Measurements from ENCODE around the gene SORCS2. TPM values are rescaled to one million over a fixed set of nuclear protein-coding genes. Genes with fewer than 3 reads are reported as not detected.

Gene SORCS2
- total and polyA plus RNA-seq, 2 of the 13 experiments (the other 11 are each of a cell fraction or from before 2014, with no cell fraction given): 0.82 to 1.0 TPM

DNA sequence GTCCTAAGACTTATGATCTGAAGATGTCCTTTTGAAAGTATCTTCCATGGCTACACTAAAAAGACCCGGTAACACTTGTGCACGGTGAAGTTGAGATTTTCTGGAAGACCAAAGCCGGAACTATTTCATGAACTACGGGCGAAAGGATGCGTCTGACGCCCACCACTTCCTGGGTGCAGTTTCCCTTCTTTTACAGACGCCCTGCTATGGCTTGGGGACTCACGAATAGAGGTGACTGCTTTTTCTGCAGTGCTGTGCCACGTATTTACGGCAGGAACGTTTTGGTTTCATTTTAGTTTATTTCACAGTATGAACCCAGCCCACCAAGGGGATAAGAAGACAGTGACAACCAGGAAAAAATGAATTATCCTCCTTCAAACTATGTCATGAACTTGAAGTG, 566.9 kb downstream of the SORCS2 start:
- H3K27ac ChIP-seq (ENCODE audit: extremely low read length, insufficient read depth, low read length): no peak overlapping the region
- intact Hi-C loops (cut with micrococcal nuclease; ENCODE audit: unreplicated experiment): no loop called here

DNA sequence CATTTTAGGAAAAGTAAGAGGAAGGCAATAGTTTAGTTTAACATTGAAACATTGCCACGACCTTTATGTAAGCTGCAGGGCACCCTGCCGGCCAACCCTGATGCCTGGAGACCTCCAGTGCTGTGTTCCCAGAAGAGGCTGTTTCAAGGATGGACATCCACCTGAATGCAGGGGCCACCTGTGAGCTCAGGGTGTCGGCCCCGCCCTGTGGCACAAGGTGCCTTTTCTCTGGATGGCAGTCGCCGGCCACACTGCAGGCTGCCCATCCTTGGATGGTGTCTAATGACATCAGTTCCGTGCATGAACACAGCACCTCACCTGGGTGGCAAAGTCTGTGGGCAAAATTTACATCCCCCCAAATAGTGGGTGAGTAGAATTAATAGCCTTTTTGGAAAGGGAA, 567.3 kb downstream of the SORCS2 start:
- H3K4me2 ChIP-seq (ENCODE audit: low read depth, low read length): no peak overlapping the region
- in situ Hi-C loops (cut with HindIII; ENCODE audit: extremely low pct_ligation_motif_present, low pct_unique_long_range_greater_than_20kb): no loop called here
- no peaks in the 10 kb centered on the region for H3K79me2 ChIP-seq (ENCODE audit: insufficient read depth, low read length)
- no TSS peak for BruUV-seq (replicated peaks)
- H3K9me3 ChIP-seq (ENCODE audit: low read length): no peaks in the 10 kb centered on the region
- H3K4me3 ChIP-seq (replicated peaks in 1 of 3; ENCODE audit: insufficient read depth in 1 of 3, low read depth in 2 of 3, low read length in 3 of 3): no peak overlapping the region
- H3K27ac ChIP-seq (ENCODE audit: extremely low read length, insufficient read depth, low read length): no peak overlapping the region
- POLR2A ChIA-PET: no interaction called here
- intact Hi-C loops (cut with micrococcal nuclease; ENCODE audit: unreplicated experiment): no loop called here
- no peak for DNase-seq (ENCODE audit: low spot score)
- peaks cover 40% of the 10 kb centered on the region for H3K4me1 ChIP-seq (ENCODE audit: insufficient read depth, low read length)
- 100% methylated on average over 5 of the region's 7 CpGs for WGBS (ENCODE audit: low lambda C conversion rate)
- H2AFZ ChIP-seq (ENCODE audit: low read length): no peak overlapping the region
- FAIRE-seq: no peak
- H4K20me1 ChIP-seq (ENCODE audit: insufficient read depth, low read length): no peaks in the 10 kb centered on the region
- CTCF ChIA-PET (ENCODE audit: low intra/inter-chr PET ratio, low total read pairs): no interaction called here
- H3K27me3 ChIP-seq (ENCODE audit: control insufficient read depth in 1 of 2, insufficient read depth in 2 of 2, low read length in 2 of 2): no peaks in the 10 kb centered on the region
- no peak overlapping the region for H3K9ac ChIP-seq (ENCODE audit: insufficient read depth, low read depth, low read length)
- H3K36me3 ChIP-seq (replicated peaks in 1 of 2; ENCODE audit: control insufficient read depth in 1 of 2, insufficient read depth in 2 of 2, low read length in 2 of 2): peaks cover 2 to 4% of the 10 kb centered on the region in 2 experiments; a peak in 1 of 5 replicates
- no peak for ATAC-seq
- TF ChIP-seq ZNF768 (CRISPR knock-in tag; IDR thresholded peaks at IDR 0.05): no peak
- no peak for TF ChIP-seq ZNF678 (CRISPR knock-in tag; IDR thresholded peaks at IDR 0.05)
- TF ChIP-seq ZNF564 (CRISPR knock-in tag; IDR thresholded peaks at IDR 0.05): no peak
- TF ChIP-seq XRCC5 (optimal IDR thresholded peaks at IDR 0.05; ENCODE audit: low read length): no peak
- no peak for TF ChIP-seq ZNF251 (CRISPR knock-in tag; IDR thresholded peaks at IDR 0.05)
- no peak for TF ChIP-seq JUN (CRISPR knock-in tag; IDR thresholded peaks at IDR 0.05)
- no peak for TF ChIP-seq ZNF296 (CRISPR knock-in tag; conservative IDR thresholded peaks at IDR 0.05)
- no peak for TF ChIP-seq ZNF33B (CRISPR knock-in tag; IDR thresholded peaks at IDR 0.05)
- no peak for TF ChIP-seq ZFP62 (CRISPR knock-in tag; IDR thresholded peaks at IDR 0.05)
- TF ChIP-seq HDAC2 (CRISPR knock-in tag; IDR thresholded peaks at IDR 0.05): no peak
- no peak for TF ChIP-seq ZNF30 (CRISPR knock-in tag; IDR thresholded peaks at IDR 0.05)
- TF ChIP-seq BHLHE40 (IDR thresholded peaks at IDR 0.05; ENCODE audit: low read length): no peak
- no peak for TF ChIP-seq ZNF431 (CRISPR knock-in tag; IDR thresholded peaks at IDR 0.05; ENCODE audit: borderline replicate concordance, low read depth)
- no peak for TF ChIP-seq ZNF451 (CRISPR knock-in tag; IDR thresholded peaks at IDR 0.05)
- TF ChIP-seq, protein P1, sequence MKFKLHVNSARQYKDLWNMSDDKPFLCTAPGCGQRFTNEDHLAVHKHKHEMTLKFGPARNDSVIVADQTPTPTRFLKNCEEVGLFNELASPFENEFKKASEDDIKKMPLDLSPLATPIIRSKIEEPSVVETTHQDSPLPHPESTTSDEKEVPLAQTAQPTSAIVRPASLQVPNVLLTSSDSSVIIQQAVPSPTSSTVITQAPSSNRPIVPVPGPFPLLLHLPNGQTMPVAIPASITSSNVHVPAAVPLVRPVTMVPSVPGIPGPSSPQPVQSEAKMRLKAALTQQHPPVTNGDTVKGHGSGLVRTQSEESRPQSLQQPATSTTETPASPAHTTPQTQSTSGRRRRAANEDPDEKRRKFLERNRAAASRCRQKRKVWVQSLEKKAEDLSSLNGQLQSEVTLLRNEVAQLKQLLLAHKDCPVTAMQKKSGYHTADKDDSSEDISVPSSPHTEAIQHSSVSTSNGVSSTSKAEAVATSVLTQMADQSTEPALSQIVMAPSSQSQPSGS (CRISPR knock-in tag; IDR thresholded peaks at IDR 0.05): no peak
- TF ChIP-seq ZFP1 (CRISPR knock-in tag; IDR thresholded peaks at IDR 0.05): no peak

More for the DNA sequence above, 566.9 kb downstream of the SORCS2 start:
- ChIA-PET CTCF (ENCODE audit: low intra/inter-chr PET ratio, low total read pairs) (no interaction called here), POLR2A (no interaction called here)
- no peak overlapping the region for H3K9ac ChIP-seq (ENCODE audit: insufficient read depth, low read depth, low read length)
- no peak overlapping the region for H2AFZ ChIP-seq (ENCODE audit: low read length)
- peaks cover 2 to 4% of the 10 kb centered on the region in 2 experiments; a peak in 1 of 5 replicates for H3K36me3 ChIP-seq (replicated peaks in 1 of 2; ENCODE audit: control insufficient read depth in 1 of 2, insufficient read depth in 2 of 2, low read length in 2 of 2)
- 92% methylated on average over 12 of the region's 12 CpGs for WGBS (ENCODE audit: low lambda C conversion rate)
- in situ Hi-C loops (cut with HindIII; ENCODE audit: extremely low pct_ligation_motif_present, low pct_unique_long_range_greater_than_20kb): no loop called here
- H3K27me3 ChIP-seq (ENCODE audit: control insufficient read depth in 1 of 2, insufficient read depth in 2 of 2, low read length in 2 of 2): no peaks in the 10 kb centered on the region
- TF ChIP-seq ZFP37 (CRISPR knock-in tag; IDR thresholded peaks at IDR 0.05; ENCODE audit: borderline replicate concordance) (no peak), NCOR1 (IDR thresholded peaks at IDR 0.05; ENCODE audit: borderline replicate concordance, low read length) (no peak), NFE2L1 (CRISPR knock-in tag; IDR thresholded peaks at IDR 0.05; ENCODE audit: borderline replicate concordance) (no peak), XRCC5 (optimal IDR thresholded peaks at IDR 0.05; ENCODE audit: low read length) (no peak), ZNF256 (CRISPR knock-in tag; conservative IDR thresholded peaks at IDR 0.05) (no peak), HNF4A (CRISPR knock-in tag; IDR thresholded peaks at IDR 0.05) (no peak), ELF1 (CRISPR knock-in tag; IDR thresholded peaks at IDR 0.05) (no peak), TARDBP (CRISPR knock-in tag; IDR thresholded peaks at IDR 0.05) (no peak), FOXP1 (IDR thresholded peaks at IDR 0.05) (no peak), FOXP1 (CRISPR knock-in tag; IDR thresholded peaks at IDR 0.05) (no peak), FOXC1 (CRISPR knock-in tag; IDR thresholded peaks at IDR 0.05; ENCODE audit: borderline replicate concordance) (no peak), NCOA1 (CRISPR knock-in tag; IDR thresholded peaks at IDR 0.05) (no peak), WIZ (CRISPR knock-in tag; IDR thresholded peaks at IDR 0.05) (no peak)
- no peak overlapping the region for H3K4me3 ChIP-seq (replicated peaks in 1 of 3; ENCODE audit: insufficient read depth in 1 of 3, low read depth in 2 of 3, low read length in 3 of 3)
- DNase-seq (ENCODE audit: low spot score) (no peak), FAIRE-seq (no peak), ATAC-seq (no peak)
- H3K4me2 ChIP-seq (ENCODE audit: low read depth, low read length): no peak overlapping the region
- peaks cover 38% of the 10 kb centered on the region for H3K4me1 ChIP-seq (ENCODE audit: insufficient read depth, low read length)
- no TSS peak for BruUV-seq (replicated peaks)
- no peaks in the 10 kb centered on the region for H3K79me2 ChIP-seq (ENCODE audit: insufficient read depth, low read length)
- no peaks in the 10 kb centered on the region for H4K20me1 ChIP-seq (ENCODE audit: insufficient read depth, low read length)
- H3K9me3 ChIP-seq (ENCODE audit: low read length): no peaks in the 10 kb centered on the region
